Heart left ventricle (tissue), 13 donors: ENCODE data around the gene TBR1.

Experiments used
- CTCF ChIP-seq, 12 donors: fragments of 200-600 bp; sonication (generic) in 4 of 12; IDR thresholded peaks; one replicate each; pipeline versions ENCODE4 v1.5.0 to v1.8.0; 2018 to 2022; ENCODE audit warnings: antibody characterized with exemption in 12 of 12, mild to moderate bottlenecking in 5 of 12
- POLR2A ChIP-seq, 2 donors: fragments of 450-650 bp; IDR thresholded peaks; one replicate each; pipeline ENCODE4 v1.6.1; 2017; ENCODE audit warnings: antibody characterized with exemption in 2 of 2, mild to moderate bottlenecking in 2 of 2, moderate library complexity in 2 of 2
- donor health status: ischemic (EF 13 %, LVEDD 7.1; RV severe dilation, severe dysfunction).
- donor health status: DM: no; HTN: yes; CAD: no.
- donor health status: DM: no; HTN: no; CAD: no.
- donor health status: ischemic (EF 25% LVEDD 6.9; RV normal size, moderate dysfunction).
- donor health status: ischemic (EF 25% LVEDD 5.7; RV mildly dilated, moderate dysfunction).
- donor health status: ischemic (EF 35%, LVEDD 5.7; RV mildly dilated, moderate dysfunction).
- donor health status: nonischemic (EF 11% LVEDD 7.7; RV severe dilation, severe dysfunction).
- donor health status: DM: yes; HTN: yes; CAD: no.
- donor health status: PGD.
- donor health status: ischemic (EF 29% LVEDD 5.4; RV normal size, mild dysfunction).
- donor health status: nonischemic (EF 23%, LVEDD 6.1; RV moderate dilation, normal function).

DNA sequence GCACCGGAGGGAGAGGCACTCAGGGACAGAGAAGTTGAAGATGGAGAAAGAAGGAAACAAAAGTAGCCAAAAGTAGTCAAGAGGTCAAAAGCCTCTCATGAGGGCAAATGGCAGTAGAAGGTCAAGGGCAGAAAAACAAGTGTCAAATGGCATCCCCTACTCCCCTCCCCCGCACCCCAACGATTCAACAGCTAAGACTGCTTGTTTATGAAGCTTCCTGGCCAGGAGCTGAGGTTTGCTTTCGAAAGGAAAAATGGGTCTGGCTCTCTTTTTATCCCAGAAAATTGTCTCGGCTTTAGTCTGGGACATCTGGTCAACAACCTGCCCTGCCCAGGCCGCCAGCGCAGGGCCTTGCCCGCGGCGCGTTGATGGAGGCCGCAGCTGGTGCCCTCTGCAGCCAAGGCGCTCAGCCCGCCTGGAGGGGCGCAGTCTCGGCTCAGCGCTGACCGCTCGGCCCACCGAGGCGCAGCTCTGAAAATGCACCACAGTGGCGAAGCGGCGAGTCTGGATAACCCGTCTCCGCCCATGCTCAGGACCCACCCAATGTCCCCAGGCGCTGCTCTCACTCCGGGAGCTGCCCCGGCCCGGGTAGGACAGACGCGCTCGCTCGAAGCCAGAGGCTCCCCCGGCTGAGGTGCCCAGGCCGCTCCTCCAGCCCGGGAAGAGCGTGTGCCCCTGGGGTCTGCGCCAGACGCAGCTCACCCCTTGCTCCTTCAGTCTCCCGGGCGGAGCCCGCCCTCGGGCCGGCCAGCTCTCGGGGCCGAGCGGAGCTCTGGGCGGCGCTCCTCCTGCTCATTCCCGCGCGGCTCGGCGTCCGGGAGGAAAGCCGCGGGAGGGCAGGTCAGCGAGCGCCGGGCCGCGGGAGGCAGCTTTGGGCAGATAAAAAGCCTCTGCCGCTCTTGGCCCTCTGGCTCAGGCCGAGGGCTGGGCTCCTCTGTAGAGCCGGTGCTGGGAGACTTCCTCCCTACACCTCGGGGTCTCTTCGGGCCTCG is 1.8 kb upstream of the TBR1 start:
- TF ChIP-seq CTCF (IDR thresholded peaks at IDR 0.05) (no peak), POLR2A (IDR thresholded peaks at IDR 0.05) (no peak)
